ENCODE data around the gene ATP8A1.

- no peak for TF ChIP-seq CTCF (IDR thresholded peaks at IDR 0.05 in 4 of 5, conservative IDR thresholded peaks at IDR 0.05 in 1 of 5)
- TF ChIP-seq POLR2A (IDR thresholded peaks at IDR 0.05): no peak
These were observed 14.7 kb downstream of the ATP8A1 start for GRCh38 chr4:42642101-42642797.

Measured in gastrocnemius medialis (tissue), 4 donors.